Astrocyte of the spinal cord (primary cell): ENCODE measurements around the gene OS9.
"Not testable (repeated sequence)": the region's sequence is repeated elsewhere in the genome, so short reads cannot be mapped to it uniquely, and the experiment has no call there.

ENCODE experiments used
- DNase-seq: peaks from one replicate; pipeline ENCODE4 v3.0.0; 2011; ENCODE audit warnings: low read depth, low spot score
- H3K4me3 ChIP-seq: 2 replicates; pipeline ENCODE4 v1.5.1; 2011; ENCODE audit warnings: low read depth, mild to moderate bottlenecking, low read length, moderate library complexity
- in situ Hi-C: cut with HindIII; loops from 2 replicates; pipeline ENCODE4 v1.10.0; 2017; ENCODE audit warnings: low sequenced_read_pairs
- TF ChIP-seq, protein P1 (sequence below): IDR thresholded peaks from 2 replicates; pipeline ENCODE4 v1.5.1; 2012; ENCODE audit warnings: low read depth, mild to moderate bottlenecking, low read length, inconsistent platforms

OS9 gene

DNA sequence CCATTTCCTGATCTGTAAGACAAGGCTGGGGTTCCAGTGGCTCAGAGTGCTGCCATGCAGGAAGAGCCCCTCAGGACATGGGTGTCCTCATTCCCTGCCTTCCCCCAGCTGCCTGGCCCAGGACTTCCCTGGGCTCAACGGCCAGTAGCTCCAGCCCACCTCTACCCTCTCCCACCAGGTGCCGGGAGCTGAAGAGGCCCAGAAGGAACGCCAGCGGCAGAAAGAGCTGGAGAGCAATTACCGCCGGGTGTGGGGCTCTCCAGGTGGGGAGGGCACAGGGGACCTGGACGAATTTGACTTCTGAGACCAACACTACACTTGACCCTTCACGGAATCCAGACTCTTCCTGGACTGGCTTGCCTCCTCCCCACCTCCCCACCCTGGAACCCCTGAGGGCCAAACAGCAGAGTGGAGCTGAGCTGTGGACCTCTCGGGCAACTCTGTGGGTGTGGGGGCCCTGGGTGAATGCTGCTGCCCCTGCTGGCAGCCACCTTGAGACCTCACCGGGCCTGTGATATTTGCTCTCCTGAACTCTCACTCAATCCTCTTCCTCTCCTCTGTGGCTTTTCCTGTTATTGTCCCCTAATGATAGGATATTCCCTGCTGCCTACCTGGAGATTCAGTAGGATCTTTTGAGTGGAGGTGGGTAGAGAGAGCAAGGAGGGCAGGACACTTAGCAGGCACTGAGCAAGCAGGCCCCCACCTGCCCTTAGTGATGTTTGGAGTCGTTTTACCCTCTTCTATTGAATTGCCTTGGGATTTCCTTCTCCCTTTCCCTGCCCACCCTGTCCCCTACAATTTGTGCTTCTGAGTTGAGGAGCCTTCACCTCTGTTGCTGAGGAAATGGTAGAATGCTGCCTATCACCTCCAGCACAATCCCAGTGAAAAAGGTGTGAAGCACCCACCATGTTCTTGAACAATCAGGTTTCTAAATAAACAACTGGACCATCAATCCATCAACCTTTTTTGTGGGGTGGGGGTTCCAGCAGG, 27.0 kb downstream of the OS9 start:
- DNase-seq: no peak
- H3K4me3 ChIP-seq: no peak overlapping the region
- TF ChIP-seq, protein P1, sequence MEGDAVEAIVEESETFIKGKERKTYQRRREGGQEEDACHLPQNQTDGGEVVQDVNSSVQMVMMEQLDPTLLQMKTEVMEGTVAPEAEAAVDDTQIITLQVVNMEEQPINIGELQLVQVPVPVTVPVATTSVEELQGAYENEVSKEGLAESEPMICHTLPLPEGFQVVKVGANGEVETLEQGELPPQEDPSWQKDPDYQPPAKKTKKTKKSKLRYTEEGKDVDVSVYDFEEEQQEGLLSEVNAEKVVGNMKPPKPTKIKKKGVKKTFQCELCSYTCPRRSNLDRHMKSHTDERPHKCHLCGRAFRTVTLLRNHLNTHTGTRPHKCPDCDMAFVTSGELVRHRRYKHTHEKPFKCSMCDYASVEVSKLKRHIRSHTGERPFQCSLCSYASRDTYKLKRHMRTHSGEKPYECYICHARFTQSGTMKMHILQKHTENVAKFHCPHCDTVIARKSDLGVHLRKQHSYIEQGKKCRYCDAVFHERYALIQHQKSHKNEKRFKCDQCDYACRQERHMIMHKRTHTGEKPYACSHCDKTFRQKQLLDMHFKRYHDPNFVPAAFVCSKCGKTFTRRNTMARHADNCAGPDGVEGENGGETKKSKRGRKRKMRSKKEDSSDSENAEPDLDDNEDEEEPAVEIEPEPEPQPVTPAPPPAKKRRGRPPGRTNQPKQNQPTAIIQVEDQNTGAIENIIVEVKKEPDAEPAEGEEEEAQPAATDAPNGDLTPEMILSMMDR: no peak
- in situ Hi-C loops: no loop called here

DNA sequence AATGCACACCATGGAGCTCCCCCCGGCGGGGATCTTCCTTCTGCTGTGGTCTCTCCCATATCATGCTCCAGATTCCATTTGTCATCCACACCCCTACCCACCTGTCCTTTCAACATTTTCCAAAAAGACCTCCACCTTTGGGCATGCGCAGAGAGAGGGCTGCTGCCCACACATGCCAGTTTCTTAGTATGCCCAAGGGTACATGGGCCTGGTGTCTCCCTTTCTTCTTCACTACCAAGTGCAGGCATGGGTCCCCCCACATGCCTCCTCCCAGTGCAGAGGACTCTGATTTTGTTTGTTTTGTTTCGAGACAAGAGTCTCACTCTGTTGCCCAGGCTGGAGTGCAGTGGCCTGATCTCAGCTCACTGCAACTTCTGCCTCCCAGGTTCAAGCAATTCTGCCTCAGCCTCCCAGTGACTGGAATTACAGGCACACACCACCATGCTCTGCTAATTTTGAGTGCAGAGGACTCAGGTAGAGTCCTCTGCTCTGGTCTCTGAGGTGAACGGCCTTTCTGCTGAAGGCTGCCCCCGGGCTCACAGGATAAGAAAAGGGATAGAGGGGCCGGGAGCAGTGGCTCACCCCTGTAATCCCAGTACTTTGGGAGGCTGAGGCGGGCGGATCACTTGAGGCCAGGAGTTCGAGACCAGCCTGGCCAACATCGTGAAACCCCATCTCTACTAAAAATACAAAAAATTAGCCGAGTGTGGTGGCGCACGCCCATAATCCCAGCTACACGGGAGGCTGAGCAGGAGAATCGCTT, 28.1 kb downstream of the OS9 start:
- DNase-seq, H3K4me3 ChIP-seq, in situ Hi-C loops: not testable (repeated sequence)

DNA sequence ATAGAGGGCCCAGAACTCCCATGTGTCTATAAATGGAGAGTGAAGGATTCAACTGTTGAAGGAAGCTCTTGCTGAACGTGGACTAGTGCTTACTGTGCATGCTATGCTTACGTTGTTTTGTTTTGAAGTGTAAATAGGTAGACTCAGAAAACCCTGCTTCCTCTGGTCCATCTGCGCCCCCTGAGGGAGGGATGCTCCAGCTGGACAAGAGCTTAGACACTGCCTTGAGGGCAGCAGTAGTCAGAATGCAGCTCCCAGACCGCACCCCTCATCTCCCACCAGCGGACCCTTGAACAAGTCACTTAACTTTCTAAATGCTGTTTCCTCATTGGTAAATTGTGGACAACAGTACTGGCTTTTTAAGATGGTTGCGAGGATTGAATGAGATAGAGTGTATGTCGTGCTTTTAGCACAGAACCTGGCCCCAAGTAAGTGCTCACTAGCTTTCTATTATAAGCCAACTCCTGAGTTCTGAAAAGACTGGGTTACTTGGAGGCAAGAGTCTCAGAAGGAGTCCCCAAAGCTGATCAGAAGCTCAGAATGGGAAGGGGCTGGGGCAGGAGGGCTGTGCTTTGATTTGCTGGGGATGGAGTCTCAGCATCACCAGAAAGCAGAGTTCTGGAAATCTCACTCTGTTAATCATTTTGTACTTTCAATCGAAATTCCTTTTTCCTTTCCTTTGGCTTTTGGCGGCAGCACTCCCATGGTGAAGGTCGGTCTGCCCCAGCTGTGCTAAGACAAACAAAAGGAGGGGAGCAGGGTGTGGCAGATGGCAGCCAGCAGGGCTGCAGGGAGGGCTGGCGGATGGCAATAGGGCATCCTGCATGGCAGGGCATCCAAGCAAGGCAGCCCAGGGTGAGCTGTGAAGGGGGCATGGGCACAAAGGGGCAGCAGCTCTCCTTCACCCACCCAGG, 29.0 kb downstream of the OS9 start:
- DNase-seq: no peak
- TF ChIP-seq, protein P1: no peak
- in situ Hi-C loops: no loop called here
- no peak overlapping the region for H3K4me3 ChIP-seq

DNA sequence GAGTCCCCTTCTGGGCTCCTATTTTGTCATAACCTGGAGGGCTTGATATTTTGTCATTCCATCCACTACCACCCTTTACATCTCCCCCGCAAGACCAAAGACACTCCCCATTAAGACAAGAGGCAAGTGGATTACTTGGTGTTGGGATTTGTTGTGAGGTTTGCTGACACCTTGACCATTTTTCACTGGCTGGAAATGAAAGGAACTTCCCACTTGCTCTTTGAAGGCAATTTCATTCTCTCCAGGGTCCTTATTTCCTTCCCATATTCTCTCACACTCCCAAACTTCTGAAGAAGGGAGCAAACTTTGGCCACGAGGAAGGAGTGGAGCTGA, 29.7 kb downstream of the OS9 start:
- DNase-seq: no peak
- H3K4me3 ChIP-seq: no peak overlapping the region
- in situ Hi-C loops: no loop called here
- TF ChIP-seq, protein P1: no peak

DNA sequence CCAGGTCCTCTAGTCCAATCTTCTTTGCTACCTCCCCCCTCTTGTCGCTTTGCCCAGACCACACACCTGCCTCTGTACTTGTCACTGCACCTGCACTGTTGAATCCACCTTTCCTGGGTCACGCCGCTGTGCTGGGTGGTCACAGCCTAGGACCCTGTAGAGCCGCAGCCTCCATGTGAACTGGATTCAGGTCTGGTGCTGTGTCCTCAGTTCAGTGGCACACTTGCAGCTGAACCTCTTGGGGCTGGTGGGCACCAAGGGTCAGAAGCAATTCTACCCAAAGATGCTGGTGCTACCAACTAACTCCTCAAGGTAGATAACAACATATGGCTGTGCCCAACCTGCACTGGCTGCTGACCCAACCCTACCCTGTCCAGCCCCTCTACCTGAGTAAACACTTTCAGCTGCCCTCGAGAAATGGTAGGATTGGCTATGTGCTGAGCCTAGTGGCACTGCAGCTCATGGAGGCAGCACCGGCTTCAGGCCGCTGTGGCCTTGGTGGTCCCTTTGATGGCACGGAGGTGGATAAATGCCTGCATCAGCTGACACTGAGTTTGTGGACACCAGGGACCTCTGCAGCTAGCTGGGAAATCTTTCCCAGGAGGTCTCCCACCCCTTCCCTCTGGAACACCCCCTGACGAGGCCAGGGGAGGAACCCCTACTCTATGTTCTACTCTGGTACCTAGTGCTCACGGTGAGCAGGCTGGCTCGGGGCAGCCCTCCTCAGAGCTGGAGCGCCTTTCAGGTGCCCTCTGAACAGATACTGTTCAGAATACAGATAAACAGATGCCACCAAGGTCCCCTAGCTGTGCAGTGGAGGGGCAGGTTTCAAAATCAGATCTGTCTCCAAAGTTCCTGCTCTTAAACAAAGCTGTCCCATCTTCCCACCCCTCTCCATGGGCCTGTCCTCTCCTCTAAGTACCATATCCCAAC, 30.3 kb downstream of the OS9 start:
- no peak for DNase-seq
- in situ Hi-C loops: no loop called here
- H3K4me3 ChIP-seq: no peak overlapping the region
- TF ChIP-seq, protein P1: no peak

DNA sequence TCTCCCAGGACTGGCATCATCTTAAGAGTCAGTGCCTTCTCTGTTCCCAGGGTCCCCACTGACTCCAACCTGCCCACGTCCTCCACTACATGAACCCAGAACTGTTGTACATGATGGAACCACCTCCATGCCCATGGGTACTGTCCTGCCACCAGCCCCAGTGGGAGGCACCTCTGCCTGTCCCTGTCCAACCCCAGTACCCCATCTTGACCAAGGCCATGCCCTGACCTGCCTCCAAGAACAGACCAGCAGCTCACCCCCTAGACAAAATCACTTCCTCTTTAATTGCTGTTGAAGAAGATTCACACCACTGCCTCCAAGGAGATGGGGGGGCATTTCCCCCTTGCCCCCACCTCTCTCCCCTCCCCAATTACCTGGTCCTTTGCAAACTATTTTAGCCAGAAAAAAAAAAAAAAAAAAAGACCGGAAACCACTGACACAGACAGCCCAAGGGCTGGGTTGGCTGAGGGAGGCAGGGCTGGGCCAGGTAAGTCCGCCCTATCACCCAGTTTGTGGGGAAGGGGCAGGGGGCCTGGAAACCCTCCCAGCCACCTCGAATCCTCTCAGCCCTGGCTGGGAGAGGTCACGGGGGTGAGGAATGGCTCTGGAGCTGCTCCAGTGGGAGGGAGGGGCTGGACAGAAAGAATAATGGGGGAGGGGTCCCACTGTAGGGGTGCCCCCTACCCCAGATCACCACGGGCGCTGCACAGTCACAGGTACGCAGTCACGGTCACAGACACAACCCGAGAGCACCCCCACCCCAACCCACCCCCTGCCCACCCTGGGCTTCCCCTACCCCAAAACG, 31.2 kb downstream of the OS9 start:
- H3K4me3 ChIP-seq: no peak overlapping the region
- no peak for DNase-seq
- TF ChIP-seq, protein P1: no peak
- in situ Hi-C loops: no loop called here
